GM12878 (cell line): ENCODE results near the gene CNTNAP2. TPM values are rescaled to one million over a fixed set of nuclear protein-coding genes. Genes with fewer than 3 reads are reported as not detected.

ENCODE experiments used
- ATAC-seq: fragments of 200-7000 bp; cut with Tn5 transposase; 3 replicates; pipeline ENCODE4 v1.9.1; 2020; ENCODE audit warnings: mild to moderate bottlenecking, moderate library complexity
- BruUV-seq: library from RNA; stranded (reverse); fragments of 400-500 nt; replicated peaks from 2 replicates; lab custom pipeline; 2021; lab: Mats Ljungman, UMichigan
- CTCF ChIA-PET: fragments of 300-600 bp; sonication (Branson Sonifier 250); formaldehyde crosslinking; extraction: SDS; loops from one replicate; lab custom pipeline; 2021; ENCODE audit warnings: inconsistent platforms; lab: Yijun Ruan, JAX
- POLR2A ChIA-PET: fragments of 350-600 bp; formaldehyde crosslinking; extraction: SDS; loops from one replicate; lab custom pipeline; 2021; ENCODE audit warnings: inconsistent platforms; lab: Charles Lee
- RAD21 ChIA-PET: fragments of 300-600 bp; sonication (Branson Sonifier 250); formaldehyde crosslinking; loops from one replicate; lab custom pipeline; 2023; ENCODE audit warnings: antibody characterized with exemption; ENCODE audit not compliant: unreplicated experiment; lab: Charles Lee
- SMC1A ChIA-PET: fragments of 300-600 bp; sonication (Branson Sonifier 250); formaldehyde crosslinking; loops from one replicate; lab custom pipeline; 2023; ENCODE audit not compliant: unreplicated experiment, uncharacterized antibody; lab: Charles Lee
- DNase-seq: peaks from one replicate; pipeline ENCODE4 v3.0.0-alpha.2; 2011; ENCODE audit warnings: low read depth, low spot score
- FAIRE-seq: peaks from 3 replicates; lab custom pipeline; 2011; peaks lifted over from hg19 to GRCh38; lab: Jason Lieb, UNC
- H2AFZ ChIP-seq: 2 replicates; pipeline ENCODE4 v1.6.0; 2011; ENCODE audit warnings: low read depth, low read length, control low read depth; ENCODE audit not compliant: control insufficient read depth
- H3K27ac ChIP-seq: 2 replicates; pipeline ENCODE4 v1.5.1; 2011; ENCODE audit warnings: control low read depth; ENCODE audit not compliant: control insufficient read depth, insufficient read depth
- H3K27me3 ChIP-seq, 2 experiments: replicated peaks in 1 of 2; 2 replicates each; pipeline versions ENCODE4 v1.6.0 to v1.6.1; 2011; ENCODE audit warnings: low read length in 1 of 2; ENCODE audit not compliant: control insufficient read depth in 2 of 2, insufficient read depth in 2 of 2
- H3K36me3 ChIP-seq, 2 experiments: 2 replicates each; pipeline ENCODE4 v1.5.1; 2011; ENCODE audit warnings: low read length in 1 of 2; ENCODE audit not compliant: control insufficient read depth in 2 of 2, insufficient read depth in 2 of 2
- H3K4me1 ChIP-seq: 2 replicates; pipeline ENCODE4 v1.6.1; 2011; ENCODE audit warnings: mild to moderate bottlenecking, low read length, moderate library complexity, mixed read lengths; ENCODE audit not compliant: control insufficient read depth, insufficient read depth
- H3K4me2 ChIP-seq: 2 replicates; pipeline ENCODE4 v1.6.0; 2011; ENCODE audit warnings: control low read depth; ENCODE audit not compliant: control insufficient read depth, insufficient read depth
- H3K4me3 ChIP-seq: fragments of 200-600 bp; sonication (generic); 2 replicates; pipeline ENCODE4 v1.5.1; 2016
- H3K79me2 ChIP-seq: 2 replicates; pipeline ENCODE4 v1.6.0; 2011; ENCODE audit warnings: low read length; ENCODE audit not compliant: control insufficient read depth, insufficient read depth
- H3K9ac ChIP-seq: 2 replicates; pipeline ENCODE4 v1.8.0; 2011; ENCODE audit warnings: low read length, control low read depth, mixed read lengths; ENCODE audit not compliant: control insufficient read depth, insufficient read depth
- H3K9me3 ChIP-seq: replicated peaks from 3 replicates; pipeline ENCODE4 v1.5.1; 2011; ENCODE audit warnings: mild to moderate bottlenecking, low read length; ENCODE audit not compliant: control insufficient read depth, insufficient read depth
- H4K20me1 ChIP-seq: 2 replicates; pipeline ENCODE4 v1.6.0; 2011; ENCODE audit not compliant: control insufficient read depth, insufficient read depth
- CHD2 ChIP-seq: IDR thresholded peaks from 2 replicates; pipeline ENCODE4 v1.6.1; 2011; ENCODE audit warnings: low read depth, low read length, improper control_type of control experiment, borderline replicate concordance
- ESRRA ChIP-seq: IDR thresholded peaks from 2 replicates; pipeline ENCODE4 v1.6.1; 2012; ENCODE audit warnings: mild to moderate bottlenecking, low read length, improper control_type of control experiment
- NRF1 ChIP-seq: conservative IDR thresholded peaks from 2 replicates; pipeline ENCODE4 v1.6.1; 2011; ENCODE audit warnings: mild to moderate bottlenecking, low read depth, low read length, improper control_type of control experiment
- POLR2AphosphoS5 ChIP-seq: IDR thresholded peaks from 2 replicates; pipeline ENCODE4 v1.6.1; 2011; ENCODE audit warnings: mild to moderate bottlenecking, low read length, inconsistent platforms
- RB1 ChIP-seq: fragments of 450-650 bp; formaldehyde crosslinking; IDR thresholded peaks from 2 replicates; pipeline ENCODE4 v1.6.1; 2017; ENCODE audit warnings: mild to moderate bottlenecking, borderline replicate concordance
- ZSCAN29 ChIP-seq: fragments of 450-650 bp; IDR thresholded peaks from 2 replicates; pipeline ENCODE4 v1.6.1; 2017; ENCODE audit warnings: mild to moderate bottlenecking, moderate library complexity
- WGBS: methylation state at CpG from one replicate; pipeline ENCODE4 v1.1.6; 2016; ENCODE audit warnings: low lambda C conversion rate; ENCODE audit not compliant: insufficient replicate concordance, insufficient coverage; ENCODE audit errors: missing lambda C conversion rate; 5-methylcytosine and 5-hydroxymethylcytosine counted together
- in situ Hi-C: fragments of 300-500 bp; cut with MboI; formaldehyde crosslinking; loops from 9 replicates; pipeline ENCODE4 v1.14.3; 2018; ENCODE audit warnings: mixed read lengths
- intact Hi-C: fragments of 100-400 bp; cut with micrococcal nuclease; formaldehyde crosslinking; loops from one replicate; pipeline ENCODE4 v1.14.2; 2022; ENCODE audit not compliant: unreplicated experiment
- polyA plus RNA-seq, 11 experiments: library from polyadenylated mRNA; depleted of rRNA in 4 of 11; unstranded in 6 of 11; stranded (reverse) in 5 of 11; fragments of >200 nt; fragmentation: Nextera tagmentation in 4 of 11; fragmentation: Illumina TruSeq in 1 of 11; extraction: Ambion mirVana in 4 of 11; extraction: Trizol in 1 of 11; gene quantifications; 1 replicate in 1 of 11; 2 replicates in 10 of 11; pipeline versions ENCODE4 v1.2.1 to v1.2.3, GENCODE V29; 2011 to 2016; ENCODE audit warnings: inconsistent platforms in 2 of 11, missing spikeins in 2 of 11, low read depth in 1 of 11
- total RNA-seq, 4 experiments: library from RNA; depleted of rRNA in 3 of 4; stranded (reverse); fragments of >200 nt in 3 of 4; fragmentation: Illumina TruSeq in 1 of 4; extraction: Trizol in 1 of 4; gene quantifications; 2 replicates each; pipeline versions ENCODE4 v1.2.1 to v1.2.3, GENCODE V29; 2013 to 2021
- TF ChIP-seq, protein P1 (sequence below): fragments of 450-650 bp; IDR thresholded peaks from 2 replicates; pipeline ENCODE4 v1.6.1; 2016; ENCODE audit warnings: mild to moderate bottlenecking
- TF ChIP-seq, protein P2 (sequence below): IDR thresholded peaks from 2 replicates; pipeline ENCODE4 v1.6.1; 2011; ENCODE audit warnings: low read depth, mild to moderate bottlenecking, low read length, moderate library complexity, borderline replicate concordance; ENCODE audit errors: extremely low read depth

Gene CNTNAP2
- total and polyA plus RNA-seq, 10 of the 15 experiments (the other 5 are each of a cell fraction or from before 2014, with no cell fraction given): 0.03 to 0.08 (median 0.03) TPM; not detected in 7

DNA sequence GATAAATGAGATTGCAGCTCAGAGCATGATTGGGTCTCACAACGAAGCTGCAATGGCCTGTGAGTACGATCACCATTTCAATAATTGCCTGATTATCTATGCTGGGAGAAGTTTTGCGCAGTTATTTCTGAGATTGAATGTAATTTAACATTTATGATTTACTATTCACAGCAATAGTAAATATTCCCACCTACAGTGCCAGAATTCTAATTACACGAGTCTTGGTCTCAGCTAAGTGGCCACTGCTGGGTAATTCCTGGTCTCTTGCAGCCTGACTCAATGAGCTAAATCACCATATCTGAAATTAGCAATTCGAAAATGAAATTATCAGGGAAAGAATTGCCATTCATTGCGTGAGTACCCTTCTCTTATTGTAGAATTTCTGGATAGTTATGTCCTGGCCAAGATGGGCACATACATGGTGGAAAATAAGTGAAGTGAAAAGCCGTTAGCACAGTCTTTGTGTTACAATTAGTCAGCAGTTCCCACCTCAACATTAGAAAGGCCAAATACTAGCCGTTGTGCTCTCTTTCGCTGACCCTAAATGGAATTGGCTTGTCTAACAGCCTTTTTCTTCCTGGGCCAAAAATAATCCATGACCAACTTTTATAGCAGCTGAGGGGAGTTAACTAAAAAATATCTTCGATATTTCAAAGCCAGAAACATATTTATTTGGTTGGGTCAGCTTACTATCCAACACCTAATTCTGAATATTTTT lies 1793.0 kb downstream of the CNTNAP2 start:
- ChIA-PET SMC1A (no interaction called here), RAD21 (no interaction called here), POLR2A (no interaction called here), CTCF (interaction anchor here (0.8 kb wide), 2 partner anchors 9 to 14 kb away, joined by 3 read pairs; no protein-coding TSS in a partner anchor)
- Histone ChIP-seq H3K36me3 (no peaks in the 10 kb centered on the region), H3K27ac (no peak overlapping the region), H3K9me3 (no peaks in the 10 kb centered on the region), H3K9ac (no peak overlapping the region), H3K27me3 (no peaks in the 10 kb centered on the region; a peak in 1 of 4 replicates), H3K4me1 (no peaks in the 10 kb centered on the region), H2AFZ (no peak overlapping the region), H4K20me1 (no peaks in the 10 kb centered on the region), H3K79me2 (no peaks in the 10 kb centered on the region), H3K4me2 (no peak overlapping the region), H3K4me3 (no peak overlapping the region)
- intact Hi-C loops (no loop called here), in situ Hi-C loops (no loop called here)
- no peak for ATAC-seq
- FAIRE-seq: no peak
- DNase-seq: no peak
- 16% methylated on average over 10 of the region's 10 CpGs for WGBS
- no TSS peak for BruUV-seq
- no peak for TF ChIP-seq POLR2AphosphoS5
- TF ChIP-seq ESRRA: no peak
- no peak for TF ChIP-seq CHD2

DNA sequence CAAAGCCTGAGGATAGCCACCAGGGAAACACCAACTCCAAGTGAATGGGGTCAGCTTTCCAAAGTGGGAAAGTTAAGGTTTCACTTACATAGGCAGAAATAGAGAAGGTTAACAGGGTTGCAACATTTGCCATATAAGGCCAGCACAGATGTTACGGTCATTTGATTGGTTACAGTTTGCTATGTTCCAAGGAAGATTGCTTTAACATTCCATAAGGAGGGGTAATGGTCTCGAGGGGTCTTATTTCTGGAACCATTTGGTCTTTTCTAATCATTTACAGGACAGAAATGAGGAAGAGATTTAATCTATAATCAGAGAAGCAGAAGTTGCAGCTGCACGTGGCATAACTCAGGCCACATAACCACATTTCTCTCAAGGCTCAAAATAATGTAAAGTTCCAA lies 1794.6 kb downstream of the CNTNAP2 start:
- H3K27ac ChIP-seq: no peak overlapping the region
- FAIRE-seq (no peak), DNase-seq (no peak)
- no TSS peak for BruUV-seq
- in situ Hi-C loops (no loop called here), intact Hi-C loops (no loop called here)
- H2AFZ ChIP-seq: no peak overlapping the region
- no peak overlapping the region for H3K4me2 ChIP-seq
- no peaks in the 10 kb centered on the region for H3K79me2 ChIP-seq
- CTCF ChIA-PET: no interaction called here
- H3K9ac ChIP-seq: no peak overlapping the region
- no peaks in the 10 kb centered on the region for H4K20me1 ChIP-seq
- SMC1A ChIA-PET: no interaction called here
- H3K9me3 ChIP-seq: no peaks in the 10 kb centered on the region
- TF ChIP-seq POLR2AphosphoS5 (no peak), RB1 (no peak), NRF1 (no peak), ZSCAN29 (no peak)
- TF ChIP-seq, protein P1, sequence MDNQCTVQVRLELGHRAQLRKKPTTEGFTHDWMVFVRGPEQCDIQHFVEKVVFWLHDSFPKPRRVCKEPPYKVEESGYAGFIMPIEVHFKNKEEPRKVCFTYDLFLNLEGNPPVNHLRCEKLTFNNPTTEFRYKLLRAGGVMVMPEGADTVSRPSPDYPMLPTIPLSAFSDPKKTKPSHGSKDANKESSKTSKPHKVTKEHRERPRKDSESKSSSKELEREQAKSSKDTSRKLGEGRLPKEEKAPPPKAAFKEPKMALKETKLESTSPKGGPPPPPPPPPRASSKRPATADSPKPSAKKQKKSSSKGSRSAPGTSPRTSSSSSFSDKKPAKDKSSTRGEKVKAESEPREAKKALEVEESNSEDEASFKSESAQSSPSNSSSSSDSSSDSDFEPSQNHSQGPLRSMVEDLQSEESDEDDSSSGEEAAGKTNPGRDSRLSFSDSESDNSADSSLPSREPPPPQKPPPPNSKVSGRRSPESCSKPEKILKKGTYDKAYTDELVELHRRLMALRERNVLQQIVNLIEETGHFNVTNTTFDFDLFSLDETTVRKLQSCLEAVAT: no peak
- TF ChIP-seq, protein P2, sequence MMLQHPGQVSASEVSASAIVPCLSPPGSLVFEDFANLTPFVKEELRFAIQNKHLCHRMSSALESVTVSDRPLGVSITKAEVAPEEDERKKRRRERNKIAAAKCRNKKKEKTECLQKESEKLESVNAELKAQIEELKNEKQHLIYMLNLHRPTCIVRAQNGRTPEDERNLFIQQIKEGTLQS: no peak
- TF ChIP-seq, all 136 proteins: peak for 0
- POLR2A ChIA-PET: no interaction called here
- RAD21 ChIA-PET: no interaction called here
- Histone ChIP-seq H3K4me3 (no peak overlapping the region), H3K36me3 (no peaks in the 10 kb centered on the region), H3K4me1 (no peaks in the 10 kb centered on the region), H3K27me3 (no peaks in the 10 kb centered on the region; a peak in 1 of 4 replicates)
- ATAC-seq: no peak
- 0% methylated on average over 3 of the region's 3 CpGs for WGBS
